OCI-LY1 (cell line): ENCODE results near the gene SPTBN2.

Experiments
- CTCF ChIP-seq: fragments of 200-600 bp; sonication (generic), shearing (Covaris generic); IDR thresholded peaks from 2 replicates; pipeline ENCODE4 v1.5.1; 2017; ENCODE audit warnings: mild to moderate bottlenecking, antibody characterized with exemption, low read length, moderate library complexity, mixed read lengths
- EZH2 ChIP-seq: fragments of 200-600 bp; sonication (generic), shearing (Covaris generic); IDR thresholded peaks from 2 replicates; pipeline ENCODE4 v1.8.0; 2017; ENCODE audit warnings: borderline replicate concordance, mixed run types, mild to moderate bottlenecking, antibody characterized with exemption, low read length, moderate library complexity, mixed read lengths

- TF ChIP-seq CTCF (no peak), EZH2 (no peak)
Observed at GRCh38 chr11:66670816-66671215, 58.2 kb downstream of the SPTBN2 start.
